ENCODE results near the gene STK32B.
"Not testable (repeated sequence)": the region's sequence is repeated elsewhere in the genome, so short reads cannot be mapped to it uniquely, and the experiment has no call there.

The STK32B gene

DNA sequence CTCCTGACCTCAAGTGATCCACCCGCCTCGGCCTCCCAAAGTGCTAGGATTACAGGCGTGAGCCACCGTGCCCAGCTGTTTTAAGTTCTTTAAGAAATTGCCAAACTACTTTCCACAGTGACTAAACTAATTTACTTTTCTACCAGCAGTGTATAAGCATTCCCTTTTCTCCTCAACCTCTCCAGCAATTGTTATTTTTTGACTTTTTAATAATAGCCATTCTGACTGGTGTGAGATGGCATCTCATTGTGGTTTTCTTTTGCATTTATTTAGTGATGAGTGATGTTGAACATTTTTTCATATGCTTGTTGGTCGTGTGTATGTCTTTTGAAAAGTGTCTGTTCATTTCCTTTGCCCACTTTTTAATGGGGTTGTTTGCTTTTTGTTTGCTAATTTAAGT lies 199.3 kb downstream of the STK32B start:
- DNase-seq (ENCODE audit: low read depth in 1 of 2, low spot score in 1 of 2): not testable (repeated sequence)

DNA sequence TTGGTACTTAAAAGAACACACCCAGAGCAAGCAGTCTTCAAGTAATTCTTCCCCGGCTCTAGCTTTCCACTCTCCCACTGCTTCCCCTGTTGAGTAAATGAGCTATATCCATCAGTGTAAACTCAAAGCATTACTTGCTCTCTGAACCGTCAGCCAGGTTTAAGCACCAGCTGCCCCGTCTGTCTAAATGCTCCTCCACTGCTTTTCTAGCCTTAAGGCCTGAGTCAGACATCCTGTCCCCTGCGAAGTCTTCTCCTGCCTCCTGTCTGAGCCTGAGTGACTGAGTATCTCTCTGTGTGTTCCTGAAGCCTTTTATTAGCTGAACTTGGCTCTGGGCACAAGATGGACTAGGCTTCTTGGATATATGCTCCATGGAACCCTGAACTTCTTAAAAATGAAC lies 205.1 kb downstream of the STK32B start:
- DNase-seq (ENCODE audit: low read depth in 1 of 2, low spot score in 1 of 2): no peak

DNA sequence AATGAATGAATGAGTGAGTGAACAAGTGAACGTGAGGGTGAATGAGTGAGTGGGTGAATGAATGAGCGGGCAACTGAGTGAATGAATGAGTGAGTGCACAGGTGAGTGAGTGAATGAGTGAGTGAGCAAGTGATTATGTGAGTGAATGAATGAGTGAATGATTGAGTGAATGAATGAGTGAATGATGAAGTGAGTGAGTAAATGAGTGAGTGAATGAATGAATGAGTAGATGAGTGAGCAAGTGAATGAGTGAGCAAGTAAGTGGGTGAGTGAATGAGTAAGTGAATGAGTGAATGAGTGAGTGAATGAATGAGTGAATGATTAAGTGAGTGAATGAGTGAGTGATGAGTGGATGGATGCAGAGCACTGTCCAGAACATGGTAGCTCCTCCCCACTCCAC lies 205.8 kb downstream of the STK32B start:
- no peak for DNase-seq (ENCODE audit: low read depth in 1 of 2, low spot score in 1 of 2)

DNA sequence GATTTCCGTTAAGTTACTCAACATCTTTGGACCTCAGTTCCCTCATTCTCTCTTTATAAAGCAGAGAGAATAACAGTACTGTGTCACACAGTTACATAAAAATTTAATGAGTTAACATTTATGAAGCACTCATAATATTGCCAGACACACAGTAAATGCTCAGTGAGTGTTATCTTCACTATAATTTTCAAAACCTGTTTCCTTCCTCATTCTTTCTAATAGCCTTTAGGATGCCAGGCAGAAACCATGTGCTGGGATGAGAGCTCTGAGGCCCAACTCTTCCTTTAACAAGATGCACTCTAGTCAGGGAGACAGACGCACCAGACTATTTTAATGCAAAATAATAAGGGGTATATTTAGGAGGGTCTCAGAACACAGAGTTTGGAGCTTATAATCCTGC lies 208.2 kb downstream of the STK32B start:
- DNase-seq (ENCODE audit: low read depth in 1 of 2, low spot score in 1 of 2): no peak

DNA sequence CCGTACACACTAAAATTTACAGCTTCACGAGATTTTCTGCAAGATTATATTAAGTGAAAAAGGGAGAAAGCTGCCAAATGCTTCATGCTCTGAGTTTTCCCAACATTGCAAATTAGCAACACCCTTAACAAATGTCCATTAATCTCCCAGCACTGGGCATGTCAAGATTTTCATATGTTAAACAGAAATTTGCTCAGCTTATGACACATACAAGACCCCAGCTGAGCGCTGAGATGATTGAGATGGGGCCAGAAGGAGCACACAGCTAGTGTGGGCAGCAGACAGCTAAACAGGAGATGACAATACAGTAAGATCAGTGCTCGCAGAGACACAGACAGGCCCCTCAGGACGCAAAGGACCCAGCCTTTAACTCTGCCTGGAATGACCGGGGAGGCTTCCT lies 208.8 kb downstream of the STK32B start:
- no peak for DNase-seq (ENCODE audit: low read depth in 1 of 2, low spot score in 1 of 2)

DNA sequence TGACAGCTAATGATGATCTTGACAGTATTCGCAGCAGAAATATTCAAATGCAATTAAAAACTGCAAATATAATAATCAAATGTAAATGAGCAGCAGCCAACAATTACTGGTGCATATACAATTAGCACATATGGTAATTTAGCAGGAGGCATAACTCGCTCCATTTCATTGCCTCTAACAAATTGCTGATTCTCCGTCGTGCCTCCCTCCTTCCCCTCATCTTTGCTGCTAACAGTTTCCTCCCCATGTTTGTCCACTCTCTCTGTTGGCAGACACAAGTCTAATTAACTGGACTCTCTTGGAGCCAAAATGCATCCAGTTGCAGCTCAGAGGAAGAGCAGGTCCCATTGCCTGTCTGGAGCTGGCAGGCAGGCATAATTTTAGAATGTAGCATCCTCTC lies 210.6 kb downstream of the STK32B start:
- DNase-seq (ENCODE audit: low read depth in 1 of 2, low spot score in 1 of 2): no peak

DNA sequence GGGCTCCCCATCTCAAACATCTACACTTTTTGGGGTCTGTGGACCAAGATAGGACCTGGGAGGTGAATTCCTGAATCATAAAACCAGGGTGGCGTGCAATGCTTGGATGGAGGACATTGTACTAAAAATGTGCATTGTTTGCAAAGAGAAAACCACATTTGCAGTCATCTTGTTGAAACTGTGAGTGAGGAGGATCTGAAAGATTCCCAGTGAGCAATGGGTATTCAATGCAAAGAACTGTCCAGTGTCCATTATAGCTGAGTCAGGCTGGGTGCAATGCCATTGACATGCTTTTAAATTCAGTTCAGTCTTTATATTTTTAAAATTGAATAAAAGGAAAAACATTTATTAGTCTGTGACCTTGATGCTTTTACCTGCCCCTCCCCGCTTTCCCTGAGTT lies 215.7 kb downstream of the STK32B start:
- no peak for DNase-seq (ENCODE audit: low read depth in 1 of 2, low spot score in 1 of 2)

DNA sequence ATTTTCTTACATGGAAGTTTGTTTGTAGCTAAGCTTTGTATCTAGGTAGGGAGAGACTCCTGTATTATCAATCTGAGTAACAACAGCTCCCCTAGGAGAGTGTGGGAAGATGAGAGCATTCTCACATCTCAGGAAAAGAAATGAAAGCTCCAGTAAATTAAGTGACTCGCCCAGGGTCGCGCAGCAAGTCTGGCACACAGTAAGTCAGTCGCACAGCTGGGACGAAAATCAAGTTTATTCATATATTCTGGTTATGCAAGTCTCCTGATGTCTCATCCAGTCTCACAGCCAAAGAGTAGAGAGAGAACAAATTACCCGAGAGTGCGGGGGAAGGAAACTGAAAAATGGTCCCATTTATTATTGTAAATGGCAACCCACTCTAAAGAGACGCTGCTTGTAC lies 216.1 kb downstream of the STK32B start:
- DNase-seq (ENCODE audit: low read depth in 1 of 2, low spot score in 1 of 2): no peak

DNA sequence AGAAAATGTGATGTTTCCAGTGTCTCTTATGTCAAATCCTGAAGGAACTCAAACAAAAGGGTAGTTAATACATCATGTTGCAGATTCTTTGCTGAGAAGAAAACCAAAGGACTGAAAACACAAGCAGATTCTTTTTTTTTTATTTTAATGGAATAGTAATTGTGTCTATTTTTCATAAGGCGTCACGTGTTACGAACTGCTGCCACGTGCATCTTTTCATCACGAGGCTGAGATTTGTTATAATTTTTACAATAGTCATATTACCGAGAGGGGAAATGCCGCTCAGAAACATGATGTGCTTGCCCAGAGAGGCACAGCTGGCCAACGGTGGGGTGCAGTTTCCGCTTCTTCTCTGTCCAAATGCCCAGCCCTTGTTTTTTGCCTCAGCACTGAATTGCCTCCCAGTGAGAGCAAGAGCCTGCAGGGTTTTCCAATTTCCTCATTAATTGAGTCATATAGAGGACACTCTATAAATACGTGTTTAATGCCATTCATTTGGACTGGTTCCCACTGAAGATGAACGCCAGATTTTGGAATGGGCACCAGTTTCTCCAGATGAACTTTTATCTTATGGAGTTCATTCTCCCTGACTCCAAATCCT lies 225.3 kb downstream of the STK32B start:
- DNase-seq (ENCODE audit: low read depth in 1 of 2, low spot score in 1 of 2): no peak

DNA sequence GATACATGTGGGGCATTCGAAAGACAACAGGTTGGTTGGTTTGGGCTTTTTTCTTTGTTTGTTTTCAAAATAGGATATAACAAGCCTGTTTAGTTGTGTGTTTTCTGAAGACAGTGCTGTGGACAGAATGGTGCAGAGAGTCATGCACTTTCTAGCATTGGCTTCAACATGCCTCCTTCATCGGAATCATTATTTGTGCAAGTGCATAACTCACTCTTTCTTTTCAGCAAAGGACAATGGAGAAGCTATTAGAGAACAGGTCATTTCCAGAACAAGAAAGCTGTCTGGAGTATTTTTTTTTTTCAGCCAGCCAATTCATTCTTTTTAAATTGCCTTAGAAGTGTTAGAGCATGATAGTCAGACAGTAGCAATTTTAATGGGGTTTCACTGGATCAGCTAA lies 225.8 kb downstream of the STK32B start:
- DNase-seq (ENCODE audit: low read depth in 1 of 2, low spot score in 1 of 2): no peak

DNA sequence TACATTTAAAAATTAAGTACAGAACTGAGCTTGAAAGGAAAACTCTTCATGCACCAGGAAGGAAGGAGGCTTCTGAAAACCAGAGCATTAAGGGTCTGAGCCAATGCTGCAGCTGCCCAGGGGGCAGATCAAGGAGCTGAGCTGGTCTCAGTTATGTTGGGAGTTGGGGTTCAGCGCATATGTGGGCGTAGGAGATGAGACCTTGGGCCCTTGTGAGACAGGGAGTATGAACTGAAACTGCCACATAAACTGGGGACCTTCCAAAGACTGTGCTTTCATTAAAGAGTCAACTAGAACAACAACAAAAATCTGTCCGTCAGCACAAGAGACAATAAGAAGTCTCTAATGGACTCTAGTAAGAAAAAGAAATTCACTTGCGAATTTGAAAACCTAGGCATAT lies 226.9 kb downstream of the STK32B start:
- DNase-seq (ENCODE audit: low read depth in 1 of 2, low spot score in 1 of 2): no peak

DNA sequence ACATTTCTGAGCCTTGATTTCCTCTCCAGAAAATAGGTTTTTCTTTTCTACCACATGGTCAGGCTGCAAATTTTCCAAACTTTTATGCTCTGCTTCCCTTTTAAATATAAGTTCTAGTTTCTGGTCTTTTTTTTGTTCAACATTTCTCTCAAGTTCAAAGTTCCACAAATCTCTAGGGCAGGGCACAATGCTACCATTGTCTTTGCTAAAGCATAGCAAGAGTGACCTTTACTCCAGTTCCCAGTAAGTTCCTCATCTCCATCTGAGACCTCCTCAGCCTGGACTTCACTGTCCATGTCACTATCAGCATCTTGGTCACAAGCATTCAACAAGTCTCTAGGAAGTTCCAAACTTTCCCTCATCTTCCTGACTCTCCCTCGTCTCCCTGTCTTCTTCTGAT lies 228.8 kb downstream of the STK32B start:
- DNase-seq (ENCODE audit: low read depth in 1 of 2, low spot score in 1 of 2): not testable (repeated sequence)

DNA sequence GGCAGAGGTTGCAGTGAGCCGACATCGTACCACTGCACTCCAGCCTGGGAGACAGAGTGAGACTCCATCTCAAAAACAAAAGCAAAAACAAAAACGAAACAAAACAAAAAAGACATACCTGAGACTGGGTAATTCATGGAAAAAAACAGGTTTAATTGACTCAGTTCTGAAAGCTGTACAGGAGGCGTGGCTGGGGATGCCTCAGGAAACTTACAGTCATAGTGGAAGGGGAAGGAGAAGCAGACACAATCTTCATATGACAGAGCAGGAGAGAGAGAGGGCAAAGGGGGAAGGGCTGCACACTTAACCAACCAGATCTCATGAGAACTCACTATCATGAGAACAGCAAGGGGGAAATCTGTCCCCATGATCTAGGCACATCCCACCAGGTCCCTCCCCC lies 229.5 kb downstream of the STK32B start:
- no peak for DNase-seq (ENCODE audit: low read depth in 1 of 2, low spot score in 1 of 2)

DNA sequence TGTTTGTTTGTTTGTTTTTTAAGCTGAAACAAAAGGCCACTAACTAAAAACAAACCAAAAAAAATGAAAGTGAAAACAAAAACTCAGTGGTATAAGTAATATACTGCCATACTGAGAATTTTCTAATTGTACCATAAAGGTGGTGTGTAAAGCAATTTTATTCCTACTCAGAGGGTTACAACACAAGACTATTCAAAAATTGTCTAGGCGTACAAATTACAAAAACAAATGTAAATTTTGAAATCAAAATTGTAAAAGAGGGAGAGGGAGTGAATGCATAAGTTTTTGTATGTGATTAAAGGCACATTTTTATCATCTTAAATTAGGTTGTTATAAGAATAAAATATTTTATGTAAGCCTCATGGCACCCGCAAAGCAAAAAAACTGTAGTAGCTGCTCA lies 232.6 kb downstream of the STK32B start:
- DNase-seq (ENCODE audit: low read depth in 1 of 2, low spot score in 1 of 2): no peak

DNA sequence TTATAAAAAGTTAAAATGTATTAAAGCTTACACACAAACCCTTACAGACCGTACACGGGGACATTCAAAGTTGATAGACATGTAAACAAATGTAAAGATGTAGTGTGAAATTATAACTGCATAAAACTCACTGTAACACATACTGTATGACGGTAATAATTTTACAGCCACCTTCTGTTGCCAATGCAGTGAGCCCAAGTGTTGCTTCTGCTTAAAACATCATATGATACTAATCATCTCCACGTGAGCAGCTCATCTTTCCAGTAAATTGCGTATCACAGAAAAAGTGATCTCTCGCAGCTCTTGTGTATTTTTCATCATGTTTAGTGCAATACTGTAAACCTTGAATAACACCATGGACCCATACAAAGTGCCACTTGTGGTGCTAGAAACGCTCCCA lies 233.2 kb downstream of the STK32B start:
- DNase-seq (ENCODE audit: low read depth in 1 of 2, low spot score in 1 of 2): no peak

DNA sequence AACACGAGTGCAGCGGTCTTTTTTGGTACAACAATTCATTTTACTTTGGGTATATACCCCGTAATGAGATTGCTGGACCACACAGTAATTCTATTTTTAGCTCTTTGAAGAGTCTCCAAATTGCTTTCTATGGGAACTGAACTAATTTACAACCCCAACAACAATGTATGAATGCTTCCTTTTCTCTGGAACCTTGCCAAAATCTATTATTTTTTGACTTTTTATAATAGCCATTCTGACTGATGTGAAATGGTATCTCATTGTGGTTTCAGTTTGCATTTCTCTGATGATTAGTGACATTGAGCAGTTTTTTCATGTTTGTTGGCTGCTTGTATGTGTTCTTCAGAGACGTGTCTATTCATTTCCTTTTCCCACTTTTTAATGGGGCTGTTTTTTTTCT lies 240.8 kb downstream of the STK32B start:
- no peak for DNase-seq (ENCODE audit: low read depth in 1 of 2, low spot score in 1 of 2)

DNA sequence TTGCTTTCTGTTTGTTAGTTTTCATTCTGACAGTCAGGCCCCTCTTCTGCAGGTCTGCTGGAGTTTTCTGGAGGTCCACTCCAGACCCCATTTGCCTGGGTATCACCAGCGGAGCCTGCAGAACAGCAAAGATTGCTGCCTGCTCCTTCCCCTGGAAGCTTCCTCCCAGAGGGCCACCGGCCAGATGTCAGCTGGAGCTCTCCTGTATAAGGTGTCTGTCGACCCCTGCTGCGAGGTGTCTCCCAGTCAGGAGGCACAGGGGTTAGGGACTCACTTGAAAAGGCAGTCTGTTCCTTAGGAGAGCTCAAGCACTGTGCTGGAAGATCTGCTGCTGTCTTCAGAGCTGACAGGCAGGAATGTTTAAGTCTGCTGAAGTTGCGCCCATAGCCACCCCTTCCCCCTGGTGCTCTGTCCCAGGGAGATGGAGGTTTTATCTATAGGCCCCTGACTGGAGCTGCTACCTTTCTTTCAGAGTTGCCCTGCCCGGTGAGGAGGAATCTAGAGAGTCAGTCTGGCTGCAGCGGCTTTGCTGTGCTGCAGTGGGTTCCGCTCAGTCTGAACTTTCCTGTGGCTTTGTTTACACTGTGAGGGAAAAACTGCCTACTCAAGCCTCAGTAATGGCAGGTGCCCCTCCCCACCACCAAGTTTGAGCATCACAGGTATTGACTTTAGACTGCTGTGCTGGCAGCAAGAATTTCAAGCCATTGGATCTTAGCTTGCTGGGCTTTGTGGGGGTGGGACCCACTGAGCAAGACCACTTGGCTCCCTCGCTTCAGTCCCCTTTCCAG lies 246.9 kb downstream of the STK32B start:
- not testable (repeated sequence) for DNase-seq (ENCODE audit: low read depth in 1 of 2, low spot score in 1 of 2)

DNA sequence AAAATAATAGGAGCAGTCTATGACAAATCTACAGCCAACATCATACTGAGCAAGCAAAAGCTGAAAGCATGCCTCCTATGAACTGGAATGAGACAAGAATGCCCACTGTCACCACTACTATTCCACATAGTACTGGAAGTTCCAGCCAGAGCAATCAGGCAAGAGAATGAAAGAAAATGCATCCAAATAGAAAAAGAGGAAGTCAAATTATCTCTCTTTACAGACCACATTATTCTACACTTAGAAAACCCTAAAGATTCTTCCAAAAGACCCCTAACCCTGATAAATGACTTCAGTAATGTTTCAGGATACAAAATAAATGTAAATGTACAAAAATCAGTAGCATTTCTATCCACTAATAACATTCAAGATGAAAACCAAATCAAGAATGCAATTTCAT lies 249.0 kb downstream of the STK32B start:
- no peak for DNase-seq (ENCODE audit: low read depth in 1 of 2, low spot score in 1 of 2)

DNA sequence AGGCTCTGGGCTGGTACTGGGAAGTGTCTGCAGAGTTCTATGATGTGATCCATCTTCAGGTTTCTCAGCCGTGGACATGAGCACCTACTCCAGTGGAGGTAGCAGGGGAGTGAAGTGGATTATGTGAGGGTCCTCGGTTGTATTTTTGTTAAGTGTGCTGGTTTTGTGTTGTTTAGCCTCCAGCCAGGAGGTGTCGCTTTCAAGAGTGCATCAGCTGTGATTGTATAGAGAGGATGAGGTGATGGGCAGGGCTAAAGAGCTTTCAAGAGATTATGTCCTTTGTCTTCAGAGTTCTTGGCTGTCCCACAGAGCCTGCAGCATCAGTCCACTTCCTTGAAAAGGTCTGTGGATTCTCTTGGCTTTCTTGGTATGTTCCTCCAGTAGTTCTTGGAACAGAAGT lies 256.6 kb downstream of the STK32B start:
- no peak for DNase-seq (ENCODE audit: low read depth in 1 of 2, low spot score in 1 of 2)

DNA sequence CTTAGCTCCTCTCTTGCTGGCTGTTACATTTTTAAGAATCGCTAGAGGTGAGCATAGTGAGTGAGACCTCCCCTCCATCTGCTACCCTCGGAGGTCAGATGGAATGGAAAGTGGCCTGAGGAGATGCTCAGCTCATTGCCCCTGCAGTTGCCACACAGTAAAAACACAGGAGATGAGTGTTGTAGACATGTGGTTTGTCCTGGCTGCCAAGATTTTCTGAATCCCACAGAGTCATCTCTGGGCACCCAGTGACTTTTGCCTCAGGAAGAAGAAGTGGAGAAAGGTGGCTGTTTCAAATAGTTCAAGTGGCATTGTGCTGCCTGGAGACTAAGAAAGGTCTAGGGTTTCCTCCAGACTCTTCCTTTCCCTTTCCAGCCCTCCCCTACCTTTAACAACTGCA lies 271.0 kb downstream of the STK32B start:
- no peak for DNase-seq (ENCODE audit: low read depth in 1 of 2, low spot score in 1 of 2)

DNA sequence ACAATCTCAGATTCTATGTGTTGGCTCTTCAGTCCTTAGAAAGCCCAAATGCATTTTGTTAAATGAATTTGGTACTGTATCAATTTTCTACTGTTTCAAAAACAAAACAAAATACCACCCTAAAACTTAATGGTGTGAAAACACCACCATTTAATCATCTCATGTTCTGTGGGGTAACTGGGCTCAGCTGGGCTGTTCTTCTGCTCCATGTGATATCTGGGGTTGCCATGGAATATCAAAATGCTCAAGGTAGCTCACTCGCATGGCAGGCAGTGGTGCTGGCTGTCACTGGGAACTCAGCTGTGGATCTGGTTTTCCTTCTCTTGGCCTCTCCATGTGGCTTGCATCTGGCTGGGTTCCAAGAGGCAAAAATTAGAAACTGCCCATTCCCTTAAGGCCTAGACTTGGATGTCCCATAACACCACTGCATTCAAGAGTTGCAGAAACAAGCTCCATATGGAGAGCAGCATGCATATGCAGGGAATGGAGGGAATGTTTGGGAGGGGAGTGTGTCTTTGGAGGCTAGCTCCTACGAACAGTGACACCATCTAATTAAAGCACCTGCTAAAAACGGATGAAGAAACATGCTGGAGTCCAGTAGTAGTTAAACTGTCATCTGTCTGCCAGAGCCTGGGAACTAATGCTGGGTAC lies 279.2 kb downstream of the STK32B start:
- DNase-seq (ENCODE audit: low read depth in 1 of 2, low spot score in 1 of 2): no peak

DNA sequence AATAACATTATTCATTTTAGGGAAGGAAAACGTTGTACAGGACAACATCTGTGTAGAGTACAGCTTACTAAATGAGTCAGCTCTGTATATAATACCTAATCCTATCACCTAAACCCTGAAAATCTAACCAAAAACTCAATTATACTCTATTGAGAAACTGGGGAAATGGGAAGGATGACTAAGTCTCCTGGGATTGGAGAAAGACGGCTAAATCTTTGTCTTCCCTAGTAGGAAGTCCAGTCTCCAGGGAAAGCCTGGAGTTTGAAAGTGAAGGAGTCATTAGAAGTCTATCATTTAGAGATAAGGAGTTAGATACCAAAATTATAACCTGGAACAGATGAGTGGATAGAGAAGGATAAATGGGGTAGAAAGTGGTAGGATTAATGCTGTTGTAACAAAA lies 286.5 kb downstream of the STK32B start:
- DNase-seq (ENCODE audit: low read depth in 1 of 2, low spot score in 1 of 2): no peak

DNA sequence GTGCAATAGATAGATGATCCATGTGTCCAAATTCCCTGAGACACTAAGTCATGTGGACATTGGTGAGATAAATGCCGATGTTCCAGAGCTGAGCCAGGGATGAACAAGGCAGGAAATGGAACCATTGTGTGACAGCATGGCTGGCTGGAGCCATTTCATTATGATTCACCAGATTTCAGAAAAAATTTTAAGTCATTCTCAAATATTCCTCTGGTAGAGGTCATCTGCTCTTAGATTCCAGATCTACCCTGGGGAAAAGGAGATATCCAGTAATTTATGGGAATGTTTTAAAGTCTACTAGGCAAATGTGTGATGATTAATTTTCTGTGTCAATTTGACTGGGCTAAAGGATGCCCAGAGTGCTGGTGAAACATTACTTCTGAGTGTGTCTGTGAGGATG lies 287.3 kb downstream of the STK32B start:
- DNase-seq (ENCODE audit: low read depth in 1 of 2, low spot score in 1 of 2): no peak

Data from activated T-helper 1 cell treated with anti-CD3 and anti-CD28 coated beads, Interleukin-2, amount 50 U/mL, for 16 hours (primary cell).